ENCODE measurements around the gene DIP2C.

Gene DIP2C

DNA sequence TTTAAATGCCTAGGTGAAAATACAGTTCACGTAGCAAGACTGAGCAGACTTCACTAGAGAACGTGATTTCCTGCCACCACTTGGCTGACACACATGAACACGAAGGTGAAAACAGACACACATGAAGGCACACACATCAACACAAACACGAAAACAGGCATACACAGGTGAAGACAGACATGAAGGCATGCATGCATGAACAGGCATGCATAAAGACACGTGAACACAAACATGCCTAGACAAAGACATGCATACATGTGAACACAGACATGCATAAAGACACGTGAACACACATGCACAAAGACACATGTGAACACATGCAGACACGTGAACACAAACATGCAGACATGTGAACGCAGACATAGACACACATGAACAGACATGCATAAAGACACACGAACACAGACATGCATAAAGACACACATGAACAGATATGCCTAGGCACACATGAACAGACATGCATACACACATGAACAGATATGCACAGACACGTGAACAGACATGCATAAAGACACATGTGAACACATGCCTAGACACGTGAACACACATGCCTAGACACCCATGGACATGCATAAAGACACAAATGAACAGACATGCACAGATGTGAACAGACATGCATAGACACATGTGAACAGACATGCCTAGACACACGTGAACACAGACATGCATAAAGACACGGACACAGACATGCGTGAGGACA is 311.1 kb downstream of the DIP2C start:
- H3K4me3 ChIP-seq (replicated peaks; ENCODE audit: low read depth, low read length): no peak overlapping the region
- no peak for DNase-seq (ENCODE audit: low read depth)

DNA sequence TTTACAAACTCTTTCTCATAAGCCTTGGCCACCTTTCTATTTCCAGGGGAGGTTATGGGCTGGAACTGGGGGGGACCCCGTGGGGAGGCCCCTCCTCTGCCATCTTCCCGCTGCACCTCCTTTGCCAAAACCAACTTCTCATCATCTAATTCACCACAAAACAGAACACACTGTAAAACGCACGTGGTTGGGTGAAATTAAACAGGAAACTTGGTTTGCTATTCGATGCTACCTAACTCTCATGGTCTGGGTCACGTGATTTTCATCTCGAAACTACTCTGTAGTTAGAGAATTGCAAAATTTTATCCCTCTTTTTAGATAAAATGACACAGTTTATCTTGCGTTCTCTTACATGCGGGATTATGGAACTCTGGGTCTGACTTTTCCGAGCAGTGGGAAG is 312.2 kb downstream of the DIP2C start:
- no peak overlapping the region for H3K4me3 ChIP-seq (replicated peaks; ENCODE audit: low read depth, low read length)
- TF ChIP-seq, protein P1, sequence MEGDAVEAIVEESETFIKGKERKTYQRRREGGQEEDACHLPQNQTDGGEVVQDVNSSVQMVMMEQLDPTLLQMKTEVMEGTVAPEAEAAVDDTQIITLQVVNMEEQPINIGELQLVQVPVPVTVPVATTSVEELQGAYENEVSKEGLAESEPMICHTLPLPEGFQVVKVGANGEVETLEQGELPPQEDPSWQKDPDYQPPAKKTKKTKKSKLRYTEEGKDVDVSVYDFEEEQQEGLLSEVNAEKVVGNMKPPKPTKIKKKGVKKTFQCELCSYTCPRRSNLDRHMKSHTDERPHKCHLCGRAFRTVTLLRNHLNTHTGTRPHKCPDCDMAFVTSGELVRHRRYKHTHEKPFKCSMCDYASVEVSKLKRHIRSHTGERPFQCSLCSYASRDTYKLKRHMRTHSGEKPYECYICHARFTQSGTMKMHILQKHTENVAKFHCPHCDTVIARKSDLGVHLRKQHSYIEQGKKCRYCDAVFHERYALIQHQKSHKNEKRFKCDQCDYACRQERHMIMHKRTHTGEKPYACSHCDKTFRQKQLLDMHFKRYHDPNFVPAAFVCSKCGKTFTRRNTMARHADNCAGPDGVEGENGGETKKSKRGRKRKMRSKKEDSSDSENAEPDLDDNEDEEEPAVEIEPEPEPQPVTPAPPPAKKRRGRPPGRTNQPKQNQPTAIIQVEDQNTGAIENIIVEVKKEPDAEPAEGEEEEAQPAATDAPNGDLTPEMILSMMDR (IDR thresholded peaks at IDR 0.05; ENCODE audit: low read length, missing control alignments): no peak
- DNase-seq (ENCODE audit: low read depth): no peak

More for the DNA sequence above, 311.1 kb downstream of the DIP2C start:
- TF ChIP-seq, protein P1 (IDR thresholded peaks at IDR 0.05; ENCODE audit: low read length, missing control alignments): no peak

DNA sequence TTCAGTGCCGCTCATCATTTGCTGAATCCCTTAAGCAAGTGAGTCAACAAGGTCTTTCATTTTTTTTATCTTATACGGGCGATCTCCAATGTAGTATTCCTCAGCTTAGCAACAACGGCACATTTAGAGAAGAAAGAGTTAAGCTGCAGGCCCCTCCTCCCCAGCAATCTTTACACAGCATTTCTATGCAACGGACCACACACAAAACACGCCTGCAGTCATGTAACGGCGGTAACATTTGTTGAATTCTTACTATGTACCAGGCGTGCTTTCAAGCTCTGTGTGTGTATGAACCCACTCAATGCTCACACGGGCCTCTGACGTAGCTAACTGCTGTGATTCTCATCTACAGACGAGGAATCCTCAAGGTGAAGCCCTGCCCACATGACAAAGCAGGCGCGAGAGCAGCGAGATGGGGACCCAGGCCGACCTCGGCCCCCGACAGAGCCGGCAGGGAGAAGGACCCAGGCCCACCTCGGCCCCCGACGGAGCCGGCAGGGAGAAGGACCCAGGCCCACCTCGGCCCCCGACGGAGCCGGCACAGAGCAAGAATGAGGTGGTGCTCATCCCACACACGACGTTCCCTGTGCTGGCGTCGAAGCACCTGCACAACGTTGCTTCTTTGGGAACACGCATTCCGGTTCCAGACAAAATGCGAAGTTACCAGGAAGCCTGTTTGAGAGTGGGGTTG is 313.5 kb downstream of the DIP2C start:
- no peak overlapping the region for H3K4me3 ChIP-seq (replicated peaks; ENCODE audit: low read depth, low read length)
- DNase-seq (ENCODE audit: low read depth): no peak
- TF ChIP-seq, protein P1 (IDR thresholded peaks at IDR 0.05; ENCODE audit: low read length, missing control alignments): no peak

DNA sequence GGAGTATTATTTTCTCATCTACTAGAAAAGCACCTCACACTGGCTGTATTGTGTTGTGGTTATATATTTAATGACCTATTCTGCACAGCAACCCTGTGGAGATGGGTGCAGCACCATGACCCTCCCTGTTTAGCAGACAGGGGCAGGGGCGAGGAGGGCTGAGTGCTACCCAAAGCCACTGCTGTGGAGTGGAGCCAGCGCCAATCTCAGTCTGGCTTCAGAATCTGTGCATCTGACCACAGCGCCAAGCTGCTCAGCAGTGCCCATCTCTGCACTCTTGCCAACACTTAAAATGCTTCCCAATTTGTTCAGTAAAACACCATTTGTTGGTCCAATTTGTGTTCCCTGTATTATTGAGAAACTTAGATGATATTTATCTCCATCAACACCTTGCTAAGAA is 315.1 kb downstream of the DIP2C start:
- H3K4me3 ChIP-seq (replicated peaks; ENCODE audit: low read depth, low read length): no peak overlapping the region
- TF ChIP-seq, protein P1 (IDR thresholded peaks at IDR 0.05; ENCODE audit: low read length, missing control alignments): no peak
- DNase-seq (ENCODE audit: low read depth): no peak

DNA sequence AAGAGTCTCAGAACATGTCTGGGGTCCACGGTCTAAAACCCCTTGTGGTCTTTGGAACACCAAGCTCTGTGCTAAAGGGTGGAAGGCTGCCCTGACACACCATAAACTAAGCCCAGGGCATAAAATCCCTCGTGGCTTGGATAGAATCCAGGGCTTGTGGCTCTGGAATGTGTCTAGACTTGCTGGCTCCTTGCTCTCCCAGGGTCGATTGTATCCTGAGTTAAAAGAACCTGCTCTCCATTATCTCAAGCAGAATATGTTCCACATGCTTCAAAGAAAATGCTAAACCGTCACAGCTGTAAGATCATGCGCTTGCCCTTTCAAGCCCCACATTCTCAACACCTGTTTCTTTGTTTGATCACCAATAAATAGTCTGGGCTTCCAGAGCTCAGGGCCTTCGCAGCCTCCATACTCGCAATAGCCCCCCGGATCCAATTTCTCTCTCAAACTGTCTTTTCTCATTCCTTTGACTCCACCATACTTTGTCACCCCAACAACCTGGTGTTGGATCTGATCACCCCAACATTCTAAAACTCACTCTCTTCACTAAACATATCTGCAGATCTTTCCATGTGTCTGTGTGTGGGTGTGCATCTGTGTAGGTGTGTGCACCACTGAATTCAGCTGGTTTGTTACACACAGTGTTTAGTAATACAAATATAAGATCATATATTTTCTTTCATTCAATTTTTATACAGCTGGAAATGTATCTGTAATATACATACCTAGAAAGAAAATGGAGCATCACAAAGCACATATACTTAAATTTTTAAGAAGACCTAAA is 315.8 kb downstream of the DIP2C start:
- H3K4me3 ChIP-seq (replicated peaks; ENCODE audit: low read depth, low read length): no peak overlapping the region
- TF ChIP-seq, protein P1 (IDR thresholded peaks at IDR 0.05; ENCODE audit: low read length, missing control alignments): no peak
- peak; percentile 64 for DNase-seq (ENCODE audit: low read depth)

DNA sequence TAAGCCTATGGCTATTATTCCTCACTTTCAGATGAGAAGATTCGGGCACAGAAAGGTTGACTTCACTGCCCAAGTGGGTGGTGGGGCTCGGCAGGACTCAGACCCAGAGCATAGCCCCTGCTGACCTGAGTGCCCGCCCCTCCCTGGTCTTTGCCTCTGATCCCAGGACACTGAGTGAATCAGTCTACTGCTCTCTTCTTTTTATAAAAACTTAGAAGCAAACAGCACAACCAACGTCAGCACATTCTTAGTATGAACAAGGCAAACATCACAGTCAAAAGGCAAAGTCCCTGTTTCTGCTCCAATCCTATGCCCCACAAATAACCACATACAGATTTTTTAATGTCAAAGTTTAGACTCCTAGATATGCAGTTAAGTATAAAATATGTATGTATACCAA is 316.5 kb downstream of the DIP2C start:
- DNase-seq (ENCODE audit: low read depth): peak; percentile 27

More for the DNA sequence above, 316.5 kb downstream of the DIP2C start:
- H3K4me3 ChIP-seq (replicated peaks; ENCODE audit: low read depth, low read length): no peak overlapping the region
- TF ChIP-seq, protein P1 (IDR thresholded peaks at IDR 0.05; ENCODE audit: low read length, missing control alignments): no peak

All from fibroblast of pulmonary artery (primary cell).